ENCODE results near the gene HOMER2.
A peak's percentile ranks its signal among the peaks of the same experiment; 100 is the strongest.

Gene HOMER2

DNA sequence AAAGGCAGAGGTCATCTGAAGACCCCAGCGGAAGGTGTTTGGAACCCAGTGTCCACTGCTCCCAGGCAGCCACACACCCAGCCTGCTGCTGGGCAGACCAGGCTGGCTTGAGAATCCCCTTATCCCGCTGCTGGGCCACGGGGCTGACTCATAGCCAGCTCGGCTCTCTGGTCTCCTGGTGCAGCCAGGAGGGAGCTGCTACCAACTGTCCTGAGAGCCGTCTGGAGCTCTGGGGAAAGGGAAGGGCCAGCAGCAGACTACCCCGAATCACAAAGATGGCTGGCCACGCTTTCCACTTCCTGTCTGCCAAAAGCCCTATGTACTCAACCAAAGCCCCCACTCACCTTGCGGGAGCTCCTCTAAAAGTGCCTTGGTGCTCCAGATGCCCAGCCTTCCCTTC, 104.8 kb downstream of the HOMER2 start (continued):
- TF ChIP-seq ZNF324 (tag by site-specific recombination; IDR thresholded peaks at IDR 0.05): no peak

DNA sequence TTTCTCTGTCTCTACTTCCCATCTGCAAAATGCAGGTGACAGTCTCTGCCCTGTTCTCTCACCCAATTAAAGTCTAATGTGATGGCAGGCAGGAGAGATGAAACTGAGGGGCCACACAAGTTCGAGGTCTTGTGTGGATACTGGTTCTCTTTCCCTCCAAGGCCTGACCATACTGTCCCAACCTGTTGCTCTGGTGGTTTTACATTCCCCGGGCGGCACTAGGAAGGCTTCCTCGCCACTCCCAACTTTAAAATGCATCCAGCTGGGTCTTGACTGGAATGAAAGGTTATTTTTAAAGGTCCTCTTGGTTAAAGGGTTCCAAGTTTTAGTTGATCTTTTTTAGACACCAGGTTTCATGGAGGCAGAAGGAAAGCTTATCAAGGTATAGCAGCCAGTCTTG, 105.9 kb downstream of the HOMER2 start:
- H3K27ac ChIP-seq (ENCODE audit: extremely low read depth, low read depth, low read length): no peak overlapping the region
- TF ChIP-seq, protein P1, sequence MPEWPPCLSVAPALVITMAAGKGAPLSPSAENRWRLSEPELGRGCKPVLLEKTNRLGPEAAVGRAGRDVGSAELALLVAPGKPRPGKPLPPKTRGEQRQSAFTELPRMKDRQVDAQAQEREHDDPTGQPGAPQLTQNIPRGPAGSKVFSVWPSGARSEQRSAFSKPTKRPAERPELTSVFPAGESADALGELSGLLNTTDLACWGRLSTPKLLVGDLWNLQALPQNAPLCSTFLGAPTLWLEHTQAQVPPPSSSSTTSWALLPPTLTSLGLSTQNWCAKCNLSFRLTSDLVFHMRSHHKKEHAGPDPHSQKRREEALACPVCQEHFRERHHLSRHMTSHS (tag by site-specific recombination; IDR thresholded peaks at IDR 0.05): no peak
- TF ChIP-seq ZNF157 (tag by site-specific recombination; IDR thresholded peaks at IDR 0.05) (no peak), REPIN1 (tag by site-specific recombination; IDR thresholded peaks at IDR 0.05; ENCODE audit: low read depth) (no peak), ZNF521 (tag by site-specific recombination; IDR thresholded peaks at IDR 0.05) (no peak), ZNF658 (tag by site-specific recombination; IDR thresholded peaks at IDR 0.05) (no peak), SCRT2 (tag by site-specific recombination; IDR thresholded peaks at IDR 0.05) (peak; percentile 68), GLI2 (tag by site-specific recombination; IDR thresholded peaks at IDR 0.05; ENCODE audit: borderline replicate concordance, low read depth) (no peak)
- CTCF ChIA-PET: interaction anchor here (1.5 kb wide), 1 partner anchor 14 kb away, joined by 4 read pairs; no protein-coding TSS in a partner anchor
- H3K4me3 ChIP-seq (ENCODE audit: low read depth, low read length): no peak overlapping the region
- H3K4me1 ChIP-seq (ENCODE audit: control insufficient read depth, insufficient read depth, low read length): no peaks in the 10 kb centered on the region
- H3K36me3 ChIP-seq (ENCODE audit: control insufficient read depth in 2 of 2, insufficient read depth in 1 of 2, low read length in 2 of 2): peaks cover 12 to 51% of the 10 kb centered on the region in 2 experiments; a peak in 2 of 3 replicates
- POLR2A ChIA-PET: no interaction called here
- no peaks in the 10 kb centered on the region for H3K9me3 ChIP-seq (ENCODE audit: control insufficient read depth, insufficient read depth, low read depth, low read length)

DNA sequence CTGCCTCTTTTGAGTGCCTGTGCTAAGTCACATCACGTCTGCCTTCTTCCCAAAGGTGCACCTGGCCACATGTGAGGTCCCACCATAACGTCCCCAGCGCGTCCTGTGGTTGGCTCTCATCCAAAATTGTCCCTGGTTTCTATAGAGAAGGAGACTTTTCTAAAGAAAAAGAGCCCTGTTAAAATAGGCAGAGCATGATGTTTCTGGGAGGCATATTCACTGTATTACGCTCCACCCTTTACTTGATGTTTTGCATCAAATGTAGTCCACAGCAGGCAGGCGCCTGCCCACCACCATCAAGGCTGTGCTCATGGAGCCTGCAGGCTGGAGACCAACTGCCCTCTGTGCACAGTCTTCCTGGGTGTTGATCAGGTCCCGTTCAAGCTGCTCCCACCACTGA, 106.8 kb downstream of the HOMER2 start:
- no peaks in the 10 kb centered on the region for H3K4me1 ChIP-seq (ENCODE audit: control insufficient read depth, insufficient read depth, low read length)
- H3K4me3 ChIP-seq (ENCODE audit: low read depth, low read length): no peak overlapping the region
- CTCF ChIA-PET: interaction anchor here (0.7 kb wide), 1 partner anchor 33 kb away, joined by 3 read pairs; no protein-coding TSS in a partner anchor
- H3K9me3 ChIP-seq (ENCODE audit: control insufficient read depth, insufficient read depth, low read depth, low read length): no peaks in the 10 kb centered on the region
- H3K27ac ChIP-seq (ENCODE audit: extremely low read depth, low read depth, low read length): no peak overlapping the region
- POLR2A ChIA-PET: no interaction called here
- TF ChIP-seq ZNF707 (tag by site-specific recombination; IDR thresholded peaks at IDR 0.05): no peak
- TF ChIP-seq ZNF600 (tag by site-specific recombination; IDR thresholded peaks at IDR 0.05): 0 out of 2 replicates have a peak, but pooled peaks have one; percentile 22
- H3K36me3 ChIP-seq (ENCODE audit: control insufficient read depth in 2 of 2, insufficient read depth in 1 of 2, low read length in 2 of 2): peaks cover 7 to 43% of the 10 kb centered on the region in 2 experiments; a peak in 2 of 3 replicates

DNA sequence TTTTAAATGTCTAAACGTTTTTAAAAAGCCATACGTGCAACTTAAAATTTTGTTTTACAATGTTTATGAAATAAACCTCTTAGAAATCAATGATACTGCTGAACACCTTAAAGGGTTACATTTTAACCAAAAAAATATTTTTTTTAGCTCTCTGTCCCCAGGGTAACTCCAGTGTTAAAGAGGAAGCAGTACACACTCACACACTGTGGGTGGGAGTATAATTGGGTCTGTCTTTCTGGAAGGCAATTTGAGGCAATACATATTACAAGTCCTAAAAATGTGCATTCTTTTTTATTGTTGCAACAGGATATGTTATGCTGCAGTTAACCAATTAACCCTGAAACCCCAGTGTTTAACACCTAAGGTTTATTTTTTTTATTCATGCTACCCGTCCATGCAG, 109.0 kb downstream of the HOMER2 start:
- Histone ChIP-seq H3K36me3 (ENCODE audit: control insufficient read depth in 2 of 2, insufficient read depth in 1 of 2, low read length in 2 of 2) (peaks cover 16 to 35% of the 10 kb centered on the region in 2 experiments; a peak in 2 of 3 replicates), H3K4me1 (ENCODE audit: control insufficient read depth, insufficient read depth, low read length) (no peaks in the 10 kb centered on the region), H3K9me3 (ENCODE audit: control insufficient read depth, insufficient read depth, low read depth, low read length) (no peaks in the 10 kb centered on the region), H3K4me3 (ENCODE audit: low read depth, low read length) (no peak overlapping the region), H3K27ac (ENCODE audit: extremely low read depth, low read depth, low read length) (no peak overlapping the region)
- CTCF ChIA-PET: no interaction called here
- POLR2A ChIA-PET: no interaction called here
- TF ChIP-seq MYNN (tag by site-specific recombination; IDR thresholded peaks at IDR 0.05; ENCODE audit: borderline replicate concordance) (no peak), ZNF529 (tag by site-specific recombination; IDR thresholded peaks at IDR 0.05; ENCODE audit: insufficient replicate concordance) (no peak), ZNF76 (tag by site-specific recombination; IDR thresholded peaks at IDR 0.05; ENCODE audit: borderline replicate concordance, low read depth) (no peak), ZNF292 (tag by site-specific recombination; IDR thresholded peaks at IDR 0.05; ENCODE audit: borderline replicate concordance, low read depth) (no peak), ZNF10 (tag by site-specific recombination; IDR thresholded peaks at IDR 0.05) (no peak), ZNF223 (tag by site-specific recombination; IDR thresholded peaks at IDR 0.05) (no peak), HOXC10 (CRISPR knock-in tag; IDR thresholded peaks at IDR 0.05) (no peak)
- TF ChIP-seq, protein P2, sequence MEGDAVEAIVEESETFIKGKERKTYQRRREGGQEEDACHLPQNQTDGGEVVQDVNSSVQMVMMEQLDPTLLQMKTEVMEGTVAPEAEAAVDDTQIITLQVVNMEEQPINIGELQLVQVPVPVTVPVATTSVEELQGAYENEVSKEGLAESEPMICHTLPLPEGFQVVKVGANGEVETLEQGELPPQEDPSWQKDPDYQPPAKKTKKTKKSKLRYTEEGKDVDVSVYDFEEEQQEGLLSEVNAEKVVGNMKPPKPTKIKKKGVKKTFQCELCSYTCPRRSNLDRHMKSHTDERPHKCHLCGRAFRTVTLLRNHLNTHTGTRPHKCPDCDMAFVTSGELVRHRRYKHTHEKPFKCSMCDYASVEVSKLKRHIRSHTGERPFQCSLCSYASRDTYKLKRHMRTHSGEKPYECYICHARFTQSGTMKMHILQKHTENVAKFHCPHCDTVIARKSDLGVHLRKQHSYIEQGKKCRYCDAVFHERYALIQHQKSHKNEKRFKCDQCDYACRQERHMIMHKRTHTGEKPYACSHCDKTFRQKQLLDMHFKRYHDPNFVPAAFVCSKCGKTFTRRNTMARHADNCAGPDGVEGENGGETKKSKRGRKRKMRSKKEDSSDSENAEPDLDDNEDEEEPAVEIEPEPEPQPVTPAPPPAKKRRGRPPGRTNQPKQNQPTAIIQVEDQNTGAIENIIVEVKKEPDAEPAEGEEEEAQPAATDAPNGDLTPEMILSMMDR (tag by site-specific recombination; IDR thresholded peaks at IDR 0.05): no peak
- TF ChIP-seq, protein P3, sequence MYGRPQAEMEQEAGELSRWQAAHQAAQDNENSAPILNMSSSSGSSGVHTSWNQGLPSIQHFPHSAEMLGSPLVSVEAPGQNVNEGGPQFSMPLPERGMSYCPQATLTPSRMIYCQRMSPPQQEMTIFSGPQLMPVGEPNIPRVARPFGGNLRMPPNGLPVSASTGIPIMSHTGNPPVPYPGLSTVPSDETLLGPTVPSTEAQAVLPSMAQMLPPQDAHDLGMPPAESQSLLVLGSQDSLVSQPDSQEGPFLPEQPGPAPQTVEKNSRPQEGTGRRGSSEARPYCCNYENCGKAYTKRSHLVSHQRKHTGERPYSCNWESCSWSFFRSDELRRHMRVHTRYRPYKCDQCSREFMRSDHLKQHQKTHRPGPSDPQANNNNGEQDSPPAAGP (tag by site-specific recombination; IDR thresholded peaks at IDR 0.05): no peak
- TF ChIP-seq, protein P4, sequence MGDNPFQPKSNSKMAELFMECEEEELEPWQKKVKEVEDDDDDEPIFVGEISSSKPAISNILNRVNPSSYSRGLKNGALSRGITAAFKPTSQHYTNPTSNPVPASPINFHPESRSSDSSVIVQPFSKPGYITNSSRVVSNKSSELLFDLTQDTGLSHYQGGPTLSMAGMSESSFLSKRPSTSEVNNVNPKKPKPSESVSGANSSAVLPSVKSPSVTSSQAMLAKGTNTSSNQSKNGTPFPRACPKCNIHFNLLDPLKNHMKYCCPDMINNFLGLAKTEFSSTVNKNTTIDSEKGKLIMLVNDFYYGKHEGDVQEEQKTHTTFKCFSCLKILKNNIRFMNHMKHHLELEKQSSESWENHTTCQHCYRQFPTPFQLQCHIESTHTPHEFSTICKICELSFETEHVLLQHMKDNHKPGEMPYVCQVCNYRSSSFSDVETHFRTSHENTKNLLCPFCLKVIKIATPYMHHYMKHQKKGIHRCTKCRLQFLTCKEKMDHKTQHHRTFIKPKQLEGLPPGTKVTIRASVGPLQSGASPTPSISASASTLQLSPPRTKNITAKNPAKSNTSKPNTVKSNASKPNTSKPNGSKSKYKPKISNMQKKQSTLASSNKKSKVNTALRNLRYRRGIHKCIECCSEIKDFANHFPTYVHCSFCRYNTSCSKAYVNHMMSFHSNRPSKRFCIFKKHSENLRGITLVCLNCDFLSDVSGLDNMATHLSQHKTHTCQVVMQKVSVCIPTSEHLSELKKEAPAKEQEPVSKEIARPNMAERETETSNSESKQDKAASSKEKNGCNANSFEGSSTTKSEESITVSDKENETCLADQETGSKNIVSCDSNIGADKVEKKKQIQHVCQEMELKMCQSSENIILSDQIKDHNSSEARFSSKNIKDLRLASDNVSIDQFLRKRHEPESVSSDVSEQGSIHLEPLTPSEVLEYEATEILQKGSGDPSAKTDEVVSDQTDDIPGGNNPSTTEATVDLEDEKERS (tag by site-specific recombination; IDR thresholded peaks at IDR 0.05): no peak
- TF ChIP-seq, protein P5, sequence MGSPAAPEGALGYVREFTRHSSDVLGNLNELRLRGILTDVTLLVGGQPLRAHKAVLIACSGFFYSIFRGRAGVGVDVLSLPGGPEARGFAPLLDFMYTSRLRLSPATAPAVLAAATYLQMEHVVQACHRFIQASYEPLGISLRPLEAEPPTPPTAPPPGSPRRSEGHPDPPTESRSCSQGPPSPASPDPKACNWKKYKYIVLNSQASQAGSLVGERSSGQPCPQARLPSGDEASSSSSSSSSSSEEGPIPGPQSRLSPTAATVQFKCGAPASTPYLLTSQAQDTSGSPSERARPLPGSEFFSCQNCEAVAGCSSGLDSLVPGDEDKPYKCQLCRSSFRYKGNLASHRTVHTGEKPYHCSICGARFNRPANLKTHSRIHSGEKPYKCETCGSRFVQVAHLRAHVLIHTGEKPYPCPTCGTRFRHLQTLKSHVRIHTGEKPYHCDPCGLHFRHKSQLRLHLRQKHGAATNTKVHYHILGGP (tag by site-specific recombination; IDR thresholded peaks at IDR 0.05): no peak

All from HEK293 (cell line).